Right lobe of liver (tissue), 4 donors: ENCODE measurements around the gene BCL2L11.

Experiments used
- POLR2A ChIP-seq: fragments of 450-650 bp; IDR thresholded peaks from one replicate; pipeline ENCODE4 v1.6.1; 2017; ENCODE audit warnings: antibody characterized with exemption, mild to moderate bottlenecking
- TF ChIP-seq, protein P1 (sequence below), 4 donors: fragments of 200-600 bp in 3 of 4; fragments of 450-650 bp in 1 of 4; IDR thresholded peaks; one replicate each; pipeline versions ENCODE4 v1.5.1 to v1.8.0; 2016 to 2022; ENCODE audit warnings: antibody characterized with exemption in 4 of 4, mild to moderate bottlenecking in 2 of 4
- donor health status: DM: no; HTN: no; CAD: no.
- donor health status: DM: no; HTN: no; CAD: no.
- donor health status: DM: no; HTN: yes; CAD: no.

DNA sequence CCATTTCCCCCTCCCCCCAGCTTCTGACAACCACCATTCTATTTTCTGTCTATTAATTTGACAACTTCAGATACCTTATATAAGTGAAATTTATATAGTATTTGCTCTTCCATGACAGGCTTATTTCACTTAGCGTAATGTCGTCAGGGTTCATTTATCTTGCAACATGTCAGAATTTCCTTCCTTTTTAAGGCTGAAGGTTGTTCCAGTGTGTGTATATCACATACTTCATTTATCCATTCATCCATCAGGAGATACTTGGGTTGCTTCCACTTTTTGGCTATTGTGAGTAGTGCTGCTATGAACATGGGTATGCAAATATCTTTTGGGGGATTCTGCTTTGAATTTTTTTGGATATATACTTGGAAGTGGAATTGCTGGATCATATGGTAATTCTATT lies 7.4 kb downstream of the BCL2L11 start:
- no peak for TF ChIP-seq POLR2A
- TF ChIP-seq, protein P1, sequence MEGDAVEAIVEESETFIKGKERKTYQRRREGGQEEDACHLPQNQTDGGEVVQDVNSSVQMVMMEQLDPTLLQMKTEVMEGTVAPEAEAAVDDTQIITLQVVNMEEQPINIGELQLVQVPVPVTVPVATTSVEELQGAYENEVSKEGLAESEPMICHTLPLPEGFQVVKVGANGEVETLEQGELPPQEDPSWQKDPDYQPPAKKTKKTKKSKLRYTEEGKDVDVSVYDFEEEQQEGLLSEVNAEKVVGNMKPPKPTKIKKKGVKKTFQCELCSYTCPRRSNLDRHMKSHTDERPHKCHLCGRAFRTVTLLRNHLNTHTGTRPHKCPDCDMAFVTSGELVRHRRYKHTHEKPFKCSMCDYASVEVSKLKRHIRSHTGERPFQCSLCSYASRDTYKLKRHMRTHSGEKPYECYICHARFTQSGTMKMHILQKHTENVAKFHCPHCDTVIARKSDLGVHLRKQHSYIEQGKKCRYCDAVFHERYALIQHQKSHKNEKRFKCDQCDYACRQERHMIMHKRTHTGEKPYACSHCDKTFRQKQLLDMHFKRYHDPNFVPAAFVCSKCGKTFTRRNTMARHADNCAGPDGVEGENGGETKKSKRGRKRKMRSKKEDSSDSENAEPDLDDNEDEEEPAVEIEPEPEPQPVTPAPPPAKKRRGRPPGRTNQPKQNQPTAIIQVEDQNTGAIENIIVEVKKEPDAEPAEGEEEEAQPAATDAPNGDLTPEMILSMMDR (IDR thresholded peaks at IDR 0.05): no peak
